ENCODE measurements around the gene GFI1B. TPM values are rescaled to one million over a fixed set of nuclear protein-coding genes. Genes with fewer than 3 reads are reported as not detected.
"Not testable (repeated sequence)": the region's sequence is repeated elsewhere in the genome, so short reads cannot be mapped to it uniquely, and the experiment has no call there.

Gene GFI1B
- total and polyA plus RNA-seq, 10 donors = 0.14 to 4.0 (median 2.1) TPM

DNA sequence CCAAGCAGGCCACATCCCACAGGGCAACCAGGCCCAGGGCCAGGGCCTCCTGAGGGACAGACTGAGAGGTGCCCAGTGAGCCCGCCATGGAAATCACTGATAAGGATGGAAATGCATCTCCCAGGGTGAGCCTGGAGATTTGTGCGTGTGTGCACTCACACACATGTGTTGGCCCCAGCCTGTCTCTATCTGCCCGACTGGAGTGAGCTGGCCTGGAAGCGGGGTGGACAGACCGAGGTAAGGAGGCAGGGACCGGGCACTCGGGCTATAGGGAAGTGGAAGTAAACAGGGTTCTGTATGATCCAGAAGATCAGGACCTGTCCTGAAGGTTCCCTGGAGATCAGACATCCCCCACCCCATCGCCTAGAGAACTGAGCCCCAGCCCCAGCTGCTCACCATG lies 17.4 kb downstream of the GFI1B start:
- peaks cover 0 to 80% (median 4%) of the 10 kb centered on the region in 7 donors for H3K27me3 ChIP-seq (replicated peaks in 1 of 7)
- H3K4me3 ChIP-seq = no peak overlapping the region
- H3K27ac ChIP-seq = no peak overlapping the region
- TF ChIP-seq POLR2AphosphoS5 (IDR thresholded peaks at IDR 0.05) (no peak), POLR2A (IDR thresholded peaks at IDR 0.05) (no peak)
- TF ChIP-seq, protein P1, sequence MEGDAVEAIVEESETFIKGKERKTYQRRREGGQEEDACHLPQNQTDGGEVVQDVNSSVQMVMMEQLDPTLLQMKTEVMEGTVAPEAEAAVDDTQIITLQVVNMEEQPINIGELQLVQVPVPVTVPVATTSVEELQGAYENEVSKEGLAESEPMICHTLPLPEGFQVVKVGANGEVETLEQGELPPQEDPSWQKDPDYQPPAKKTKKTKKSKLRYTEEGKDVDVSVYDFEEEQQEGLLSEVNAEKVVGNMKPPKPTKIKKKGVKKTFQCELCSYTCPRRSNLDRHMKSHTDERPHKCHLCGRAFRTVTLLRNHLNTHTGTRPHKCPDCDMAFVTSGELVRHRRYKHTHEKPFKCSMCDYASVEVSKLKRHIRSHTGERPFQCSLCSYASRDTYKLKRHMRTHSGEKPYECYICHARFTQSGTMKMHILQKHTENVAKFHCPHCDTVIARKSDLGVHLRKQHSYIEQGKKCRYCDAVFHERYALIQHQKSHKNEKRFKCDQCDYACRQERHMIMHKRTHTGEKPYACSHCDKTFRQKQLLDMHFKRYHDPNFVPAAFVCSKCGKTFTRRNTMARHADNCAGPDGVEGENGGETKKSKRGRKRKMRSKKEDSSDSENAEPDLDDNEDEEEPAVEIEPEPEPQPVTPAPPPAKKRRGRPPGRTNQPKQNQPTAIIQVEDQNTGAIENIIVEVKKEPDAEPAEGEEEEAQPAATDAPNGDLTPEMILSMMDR (IDR thresholded peaks at IDR 0.05 in 8 of 11, conservative IDR thresholded peaks at IDR 0.05 in 3 of 11) = no peak
- intact Hi-C loops (cut with DNase I; ENCODE audit: low total_unique reads) = no loop called here
- H3K36me3 ChIP-seq = no peaks in the 10 kb centered on the region
- DNase-seq = peak; percentile 37
- no peaks in the 10 kb centered on the region for H3K9me3 ChIP-seq
- WGBS, 5 donors = 73 to 90% (median 82%) methylated on average over 8 of the region's 8 CpGs
- peaks cover 0 to 40% (median 17%) of the 10 kb centered on the region in 6 donors for H3K4me1 ChIP-seq

DNA sequence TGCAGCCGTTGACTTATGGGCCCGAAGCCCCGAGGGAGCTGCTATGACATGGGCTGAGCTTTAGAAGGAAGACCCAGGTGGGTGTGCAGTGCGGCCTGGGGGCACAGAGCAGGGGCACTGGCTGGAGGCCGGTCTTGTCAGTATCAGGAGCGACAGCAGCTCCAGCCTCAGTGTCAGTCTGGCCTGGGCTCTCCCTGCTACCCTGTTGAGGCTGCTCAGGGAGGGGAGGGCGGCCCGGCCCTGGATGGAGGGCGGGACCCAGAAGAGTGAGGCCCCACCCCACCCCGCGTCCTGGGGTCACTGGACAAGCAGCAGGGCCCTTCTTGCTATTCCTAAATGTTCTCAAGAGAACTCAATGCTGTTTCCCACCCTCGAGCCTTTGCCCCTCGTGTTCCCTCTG lies 18.0 kb downstream of the GFI1B start:
- intact Hi-C loops (cut with DNase I; ENCODE audit: low total_unique reads) = no loop called here
- no peak for TF ChIP-seq POLR2A (IDR thresholded peaks at IDR 0.05)
- no peak for TF ChIP-seq POLR2AphosphoS5 (IDR thresholded peaks at IDR 0.05)
- TF ChIP-seq, protein P1 (IDR thresholded peaks at IDR 0.05 in 8 of 11, conservative IDR thresholded peaks at IDR 0.05 in 3 of 11) = no peak
- peak; percentile 54 for DNase-seq
- no peak overlapping the region for H3K27ac ChIP-seq
- H3K27me3 ChIP-seq (replicated peaks in 1 of 7) = peaks cover 0 to 77% (median under 1%) of the 10 kb centered on the region in 7 donors
- 73 to 86% (median 76%) methylated on average over 9 to 13 of the region's 13 CpGs for WGBS, 5 donors
- H3K9me3 ChIP-seq = no peaks in the 10 kb centered on the region
- peaks cover 0 to 36% (median 16%) of the 10 kb centered on the region in 6 donors for H3K4me1 ChIP-seq
- no peaks in the 10 kb centered on the region for H3K36me3 ChIP-seq
- H3K4me3 ChIP-seq = no peak overlapping the region

- WGBS, 5 donors = 73 to 87% (median 78%) methylated on average over 4 of the region's 4 CpGs
Observed at GRCh38 chr9:132997591-132997990, 19.1 kb downstream of the GFI1B start.

DNA sequence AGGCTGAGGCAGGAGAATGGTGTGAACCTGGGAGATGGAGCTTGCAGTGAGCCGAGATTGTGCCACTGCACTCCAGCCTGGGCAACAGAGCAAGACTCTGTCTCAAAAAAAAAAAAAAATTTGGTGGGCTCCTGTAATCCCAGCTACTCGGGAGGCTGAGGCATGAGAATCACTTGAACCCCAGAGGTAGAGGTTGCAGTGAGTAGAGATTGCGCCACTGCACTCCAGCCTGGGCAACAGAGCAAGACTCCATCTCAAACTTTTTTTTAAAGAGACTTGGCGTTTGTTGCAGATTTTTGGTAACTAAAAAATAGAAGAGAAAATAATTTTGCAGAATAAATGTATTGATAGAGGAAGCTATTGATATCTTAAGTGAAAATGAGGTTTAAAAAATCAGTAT lies 19.7 kb downstream of the GFI1B start:
- DNase-seq; intact Hi-C loops (cut with DNase I; ENCODE audit: low total_unique reads); H3K4me3 ChIP-seq; H3K9me3 ChIP-seq; H3K27ac ChIP-seq; H3K36me3 ChIP-seq: not testable (repeated sequence)
- H3K27me3 ChIP-seq (replicated peaks in 1 of 7) = peaks cover 0 to 71% (median 0%) of the 10 kb centered on the region in 7 donors
- WGBS, 5 donors = 68 to 83% (median 73%) methylated on average over 3 to 4 of the region's 4 CpGs
- peaks cover 0 to 44% (median 22%) of the 10 kb centered on the region in 6 donors for H3K4me1 ChIP-seq

More at GRCh38 chr9:132997591-132997990, 19.1 kb downstream of the GFI1B start:
- peak; percentile 4 for DNase-seq
- no peak overlapping the region for H3K4me3 ChIP-seq
- intact Hi-C loops (cut with DNase I; ENCODE audit: low total_unique reads) = no loop called here
- H3K4me1 ChIP-seq = peaks cover 0 to 38% (median 16%) of the 10 kb centered on the region in 6 donors
- H3K9me3 ChIP-seq = no peaks in the 10 kb centered on the region
- TF ChIP-seq, protein P1 (IDR thresholded peaks at IDR 0.05 in 8 of 11, conservative IDR thresholded peaks at IDR 0.05 in 3 of 11) = no peak
- TF ChIP-seq POLR2AphosphoS5 (IDR thresholded peaks at IDR 0.05) (no peak), POLR2A (IDR thresholded peaks at IDR 0.05) (no peak)
- peaks cover 0 to 70% (median 0%) of the 10 kb centered on the region in 7 donors for H3K27me3 ChIP-seq (replicated peaks in 1 of 7)
- no peak overlapping the region for H3K27ac ChIP-seq
- no peaks in the 10 kb centered on the region for H3K36me3 ChIP-seq
